Cardiac muscle cell (in vitro differentiated cells and primary cell): Measurements from ENCODE around the gene GSKIP. TPM values are rescaled to one million over a fixed set of nuclear protein-coding genes. Genes with fewer than 3 reads are reported as not detected.

ENCODE experiments used
- DNase-seq, 2 donors: peaks; one replicate each; pipeline versions ENCODE4 v3.0.0 to v3.0.0-alpha.2; 2010 to 2017; ENCODE audit warnings: low read depth in 1 of 2, low spot score in 1 of 2
- H3K27ac ChIP-seq: fragments of 200-600 bp; sonication (generic); 2 replicates; pipeline ENCODE4 v1.5.1; 2016
- H3K27me3 ChIP-seq: fragments of 200-600 bp; sonication (generic); 2 replicates; pipeline ENCODE4 v1.6.0; 2016; ENCODE audit warnings: control low read depth
- H3K36me3 ChIP-seq: fragments of 200-600 bp; sonication (generic); 2 replicates; pipeline ENCODE4 v1.5.1; 2016; ENCODE audit warnings: control low read depth
- H3K4me1 ChIP-seq: fragments of 200-600 bp; sonication (generic); 2 replicates; pipeline ENCODE4 v1.8.1; 2017; ENCODE audit warnings: low read depth, mild to moderate bottlenecking, mixed run types
- H3K4me3 ChIP-seq: fragments of 200-600 bp; sonication (generic); 2 replicates; pipeline ENCODE4 v1.5.1; 2016; ENCODE audit warnings: mild to moderate bottlenecking
- H3K9me3 ChIP-seq: fragments of 200-600 bp; sonication (generic); 2 replicates; pipeline ENCODE4 v1.5.1; 2017; ENCODE audit warnings: low read depth, mild to moderate bottlenecking, control low read depth
- CTCF ChIP-seq: IDR thresholded peaks from 2 replicates; pipeline ENCODE4 v1.5.1; 2012; ENCODE audit warnings: low read depth, mild to moderate bottlenecking, low read length
- polyA plus RNA-seq: library from polyadenylated mRNA; unstranded; fragments of >200 nt; fragmentation: Nextera tagmentation; extraction: Ambion mirVana; gene quantifications from 2 replicates; pipeline ENCODE4 v1.2.1, GENCODE V29; 2016
- total RNA-seq: library from RNA; depleted of rRNA; stranded (reverse); fragments of >200 nt; gene quantifications from 2 replicates; pipeline ENCODE4 v1.2.3, GENCODE V29; 2016

The GSKIP gene
- total and polyA plus RNA-seq, 2 experiments from 2014 or later, result 11.8 to 30.8 TPM

DNA sequence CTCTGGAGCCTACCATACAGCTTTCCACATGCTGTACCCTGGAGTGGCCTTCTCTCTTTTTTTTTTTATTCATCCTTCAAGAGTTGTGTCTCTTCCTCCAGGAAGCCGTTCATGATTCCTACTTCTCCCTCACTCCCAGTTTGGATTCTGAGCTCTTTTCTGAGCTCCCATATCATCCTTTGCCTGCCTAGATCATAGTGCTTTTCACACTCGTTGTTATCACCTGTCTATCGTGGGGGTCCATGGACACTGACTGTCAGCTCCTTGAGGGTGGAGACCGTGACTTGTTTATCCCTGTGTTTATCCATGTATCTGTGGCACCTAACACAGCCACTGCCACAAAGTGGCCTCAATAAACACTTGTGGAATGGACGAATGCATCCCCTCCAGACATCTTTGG is 35.6 kb downstream of the GSKIP start:
- TF ChIP-seq CTCF, result no peak
- H3K27ac ChIP-seq, result no peak overlapping the region
- no peaks in the 10 kb centered on the region for H3K9me3 ChIP-seq
- no peak overlapping the region for H3K4me3 ChIP-seq
- DNase-seq, result no peak
- no peaks in the 10 kb centered on the region for H3K27me3 ChIP-seq
- H3K36me3 ChIP-seq, result no peaks in the 10 kb centered on the region
- no peaks in the 10 kb centered on the region for H3K4me1 ChIP-seq

DNA sequence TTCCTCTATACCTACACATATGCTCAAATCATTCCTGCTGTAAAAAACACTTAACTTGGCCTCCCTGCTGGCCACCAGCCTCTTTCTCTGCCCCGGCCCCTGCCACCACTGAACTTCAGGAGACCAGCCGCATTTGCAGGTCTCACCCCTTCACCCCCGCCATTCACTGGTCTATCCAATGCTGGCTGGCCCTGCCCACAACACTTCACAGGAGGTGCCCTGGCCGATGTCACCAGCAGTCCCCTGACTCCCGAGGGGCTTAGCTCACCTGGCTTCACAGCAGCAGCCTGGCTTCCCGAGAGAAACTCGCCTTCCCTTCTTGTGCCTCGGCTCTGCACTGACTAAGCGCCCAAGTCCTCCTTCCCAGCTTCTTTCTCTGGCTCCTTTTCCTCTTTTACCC is 36.1 kb downstream of the GSKIP start:
- TF ChIP-seq CTCF, result no peak
- no peaks in the 10 kb centered on the region for H3K9me3 ChIP-seq
- H3K36me3 ChIP-seq, result no peaks in the 10 kb centered on the region
- no peaks in the 10 kb centered on the region for H3K4me1 ChIP-seq
- H3K27ac ChIP-seq, result no peak overlapping the region
- H3K27me3 ChIP-seq, result no peaks in the 10 kb centered on the region
- DNase-seq, result no peak
- no peak overlapping the region for H3K4me3 ChIP-seq

- DNase-seq, result no peak
- H3K4me1 ChIP-seq, result no peaks in the 10 kb centered on the region
- no peaks in the 10 kb centered on the region for H3K36me3 ChIP-seq
- no peaks in the 10 kb centered on the region for H3K27me3 ChIP-seq
- H3K9me3 ChIP-seq, result no peaks in the 10 kb centered on the region
- TF ChIP-seq CTCF, result no peak
- H3K27ac ChIP-seq, result no peak overlapping the region
- H3K4me3 ChIP-seq, result no peak overlapping the region
Measured at GRCh38 chr14:96400495-96400894, 37.2 kb downstream of the GSKIP start.

- no peak for DNase-seq
- TF ChIP-seq CTCF, result no peak
- H3K27ac ChIP-seq, result no peak overlapping the region
- no peaks in the 10 kb centered on the region for H3K27me3 ChIP-seq
- no peaks in the 10 kb centered on the region for H3K9me3 ChIP-seq
- H3K4me1 ChIP-seq, result no peaks in the 10 kb centered on the region
- no peaks in the 10 kb centered on the region for H3K36me3 ChIP-seq
- H3K4me3 ChIP-seq, result no peak overlapping the region
Measured at GRCh38 chr14:96403409-96403808, 40.1 kb downstream of the GSKIP start.

DNA sequence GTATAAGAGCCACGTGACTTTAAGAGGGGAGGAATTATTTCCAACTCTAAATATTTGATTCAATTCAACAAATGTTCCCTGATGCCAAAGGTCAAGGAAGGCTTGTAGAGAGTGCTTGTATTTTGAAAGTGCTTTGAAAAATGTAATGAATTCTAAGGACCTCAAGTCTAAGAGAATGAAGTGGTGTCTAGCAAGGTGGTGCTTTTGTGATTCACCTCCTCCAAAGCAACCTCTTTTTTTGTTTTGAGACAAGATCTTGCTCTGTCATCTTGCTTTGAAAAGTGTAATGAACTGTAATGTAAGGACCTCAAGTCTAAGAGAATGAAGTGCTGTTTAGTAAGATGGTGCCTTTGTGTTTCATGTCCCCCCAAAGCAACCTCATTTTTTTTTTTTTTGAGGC is 42.4 kb downstream of the GSKIP start:
- TF ChIP-seq CTCF, result no peak
- no peaks in the 10 kb centered on the region for H3K9me3 ChIP-seq
- no peaks in the 10 kb centered on the region for H3K4me1 ChIP-seq
- no peaks in the 10 kb centered on the region for H3K36me3 ChIP-seq
- H3K4me3 ChIP-seq, result no peak overlapping the region
- DNase-seq, result no peak
- H3K27ac ChIP-seq, result no peak overlapping the region
- no peaks in the 10 kb centered on the region for H3K27me3 ChIP-seq
